Keratinocyte (primary cell): Measurements from ENCODE around the gene APAF1. TPM values are rescaled to one million over a fixed set of nuclear protein-coding genes. Genes with fewer than 3 reads are reported as not detected.

ENCODE experiments used
- DNase-seq: peaks from one replicate; pipeline ENCODE4 v3.0.0-alpha.2; 2011; ENCODE audit warnings: low read depth, missing footprints, low spot score
- FAIRE-seq: peaks from 2 replicates; lab custom pipeline; 2011; peaks lifted over from hg19 to GRCh38; lab: Jason Lieb, UNC
- H2AFZ ChIP-seq: 2 replicates; pipeline ENCODE4 v1.6.0; 2012; ENCODE audit warnings: low read length, control low read depth, inconsistent platforms; ENCODE audit not compliant: control insufficient read depth
- H3K27ac ChIP-seq: 2 replicates; pipeline ENCODE4 v1.5.1; 2011; ENCODE audit warnings: low read length; ENCODE audit not compliant: control insufficient read depth, insufficient read depth
- H3K27me3 ChIP-seq: 3 replicates; pipeline ENCODE4 v1.6.0; 2011; ENCODE audit warnings: low read length; ENCODE audit not compliant: control insufficient read depth, insufficient read depth; ENCODE audit errors: extremely low read depth
- H3K36me3 ChIP-seq, 2 experiments: 2 replicates in 1 of 2; 3 replicates in 1 of 2; pipeline ENCODE4 v1.5.1; 2011; ENCODE audit warnings: low read length in 2 of 2, mild to moderate bottlenecking in 1 of 2; ENCODE audit not compliant: control insufficient read depth in 2 of 2, insufficient read depth in 2 of 2; ENCODE audit errors: extremely low read depth in 1 of 2
- H3K4me1 ChIP-seq: 3 replicates; pipeline ENCODE4 v1.5.1; 2011; ENCODE audit warnings: low read length; ENCODE audit not compliant: control insufficient read depth, insufficient read depth; ENCODE audit errors: extremely low read depth
- H3K4me2 ChIP-seq: 3 replicates; pipeline ENCODE4 v1.6.0; 2011; ENCODE audit warnings: low read depth, low read length; ENCODE audit not compliant: control insufficient read depth, insufficient read depth; ENCODE audit errors: extremely low read depth
- H3K4me3 ChIP-seq, 3 experiments: fragments of 200-600 bp in 1 of 3; sonication (generic) in 1 of 3; 2 replicates in 2 of 3; 3 replicates in 1 of 3; pipeline ENCODE4 v1.5.1; 2011 to 2016; ENCODE audit warnings: low read length in 3 of 3, mild to moderate bottlenecking in 3 of 3, control low read depth in 2 of 3, inconsistent platforms in 1 of 3, low read depth in 1 of 3, mixed read lengths in 1 of 3, mixed run types in 1 of 3, moderate library complexity in 1 of 3; ENCODE audit not compliant: control insufficient read depth in 2 of 3, insufficient read depth in 2 of 3; ENCODE audit errors: extremely low read depth in 1 of 3
- H3K79me2 ChIP-seq: 2 replicates; pipeline ENCODE4 v1.6.0; 2012; ENCODE audit warnings: low read length; ENCODE audit not compliant: control insufficient read depth, insufficient read depth
- H3K9ac ChIP-seq: 3 replicates; pipeline ENCODE4 v1.6.0; 2011; ENCODE audit warnings: low read length; ENCODE audit not compliant: control insufficient read depth, insufficient read depth; ENCODE audit errors: extremely low read depth
- H3K9me1 ChIP-seq: 3 replicates; pipeline ENCODE4 v1.6.0; 2011; ENCODE audit warnings: low read length; ENCODE audit not compliant: control insufficient read depth, insufficient read depth; ENCODE audit errors: extremely low read depth
- H3K9me3 ChIP-seq: 2 replicates; pipeline ENCODE4 v1.5.1; 2012; ENCODE audit warnings: low read depth, low read length; ENCODE audit not compliant: control insufficient read depth
- H4K20me1 ChIP-seq: 3 replicates; pipeline ENCODE4 v1.6.0; 2011; ENCODE audit warnings: low read length; ENCODE audit not compliant: control insufficient read depth, insufficient read depth; ENCODE audit errors: extremely low read depth
- CTCF ChIP-seq, 3 experiments: IDR thresholded peaks in 1 of 3; conservative IDR thresholded peaks in 1 of 3; optimal IDR thresholded peaks in 1 of 3; 2 replicates in 2 of 3; 3 replicates in 1 of 3; pipeline versions ENCODE3 to v1.5.1; 2011; ENCODE audit warnings: low read length in 3 of 3, mild to moderate bottlenecking in 3 of 3, moderate library complexity in 2 of 3, control low read depth in 1 of 3, inconsistent platforms in 1 of 3; ENCODE audit not compliant: insufficient read depth in 2 of 3; ENCODE audit errors: extremely low read depth in 1 of 3
- EZH2 ChIP-seq: IDR thresholded peaks from one replicate; pipeline ENCODE4 v1.6.1; 2012; ENCODE audit warnings: inconsistent platforms, mild to moderate bottlenecking, low read length, moderate library complexity
- dilution Hi-C: fragments of 300-500 bp; cut with MboI; formaldehyde crosslinking; loops from one replicate; pipeline ENCODE4 v1.7.0; 2020; ENCODE audit warnings: low sequenced_read_pairs; ENCODE audit not compliant: extremely low pct_ligation_motif_present
- polyA plus RNA-seq, 5 experiments: library from polyadenylated mRNA; depleted of rRNA in 3 of 5; stranded (reverse) in 3 of 5; stranded (forward) in 1 of 5; unstranded in 1 of 5; fragments of >200 nt; gene quantifications; 1 replicate in 1 of 5; 2 replicates in 3 of 5; 3 replicates in 1 of 5; pipeline versions ENCODE4 v1.2.1 to v1.2.3, GENCODE V29; 2011 to 2012; ENCODE audit warnings: missing spikeins in 2 of 5, low read depth in 1 of 5, low replicate concordance in 1 of 5

Gene APAF1
- polyA plus RNA-seq, 1 donor (not counting 4 experiments of a cell fraction or from before 2014, with no cell fraction given): 9.9 TPM

- no peak for DNase-seq
- Histone ChIP-seq H3K4me1 (no peaks in the 10 kb centered on the region), H3K79me2 (no peaks in the 10 kb centered on the region), H3K9me1 (no peaks in the 10 kb centered on the region), H3K27ac (no peak overlapping the region), H3K27me3 (no peaks in the 10 kb centered on the region), H3K4me3 (no peak overlapping the region), H3K4me2 (no peak overlapping the region), H2AFZ (no peak overlapping the region), H3K36me3 (peaks cover 0 to 8% of the 10 kb centered on the region in 2 experiments), H3K9me3 (no peaks in the 10 kb centered on the region), H4K20me1 (no peaks in the 10 kb centered on the region), H3K9ac (no peak overlapping the region)
- no peak for FAIRE-seq
- dilution Hi-C loops: no loop called here
- TF ChIP-seq EZH2 (no peak), CTCF (optimal IDR thresholded peaks at IDR 0.05 in 1 of 3, IDR thresholded peaks at IDR 0.05 in 1 of 3, conservative IDR thresholded peaks at IDR 0.05 in 1 of 3; ENCODE audit: extremely low read depth in 1 of 3, insufficient read depth in 2 of 3, low read length in 3 of 3) (no peak)
Measured at GRCh38 chr12:98691351-98691750, 46.3 kb downstream of the APAF1 start.

GRCh38 chr12:98696036-98696646 lies 51.1 kb downstream of the APAF1 start:
- no peak for FAIRE-seq
- Histone ChIP-seq H3K36me3 (peaks cover 0 to 6% of the 10 kb centered on the region in 2 experiments), H2AFZ (no peak overlapping the region), H3K9me3 (no peaks in the 10 kb centered on the region), H3K9me1 (no peaks in the 10 kb centered on the region), H3K4me3 (no peak overlapping the region), H3K27ac (no peak overlapping the region), H3K9ac (no peak overlapping the region), H3K79me2 (no peaks in the 10 kb centered on the region), H4K20me1 (no peaks in the 10 kb centered on the region), H3K4me1 (no peaks in the 10 kb centered on the region), H3K27me3 (no peaks in the 10 kb centered on the region), H3K4me2 (no peak overlapping the region)
- no peak for DNase-seq
- dilution Hi-C loops: no loop called here
- TF ChIP-seq CTCF (optimal IDR thresholded peaks at IDR 0.05 in 1 of 3, IDR thresholded peaks at IDR 0.05 in 1 of 3, conservative IDR thresholded peaks at IDR 0.05 in 1 of 3; ENCODE audit: extremely low read depth in 1 of 3, insufficient read depth in 2 of 3, low read length in 3 of 3) (no peak), EZH2 (no peak)
